HepG2 (cell line): ENCODE results near the gene COL9A3. TPM values are rescaled to one million over a fixed set of nuclear protein-coding genes. Genes with fewer than 3 reads are reported as not detected.
A peak's percentile ranks its signal among the peaks of the same experiment; 100 is the strongest.

Experiments
- ATF2 ChIP-seq: sonication (generic); formaldehyde crosslinking; IDR thresholded peaks from 2 replicates; pipeline ENCODE4 v1.4.0; 2020; ENCODE audit warnings: missing genetic modification reagents
- CCDC6 ChIP-seq: sonication (generic); formaldehyde crosslinking; IDR thresholded peaks from 2 replicates; pipeline ENCODE4 v1.8.1; 2022; ENCODE audit warnings: mild to moderate bottlenecking, missing genetic modification reagents, moderate library complexity
- CHD2 ChIP-seq: IDR thresholded peaks from 2 replicates; pipeline ENCODE4 v1.6.1; 2011; ENCODE audit warnings: low read depth, low read length, improper control_type of control experiment
- DNMT3B ChIP-seq: conservative IDR thresholded peaks from 2 replicates; pipeline ENCODE4 v1.6.1; 2016; ENCODE audit warnings: missing biosample characterization, control low read depth
- ESRRA ChIP-seq: sonication (generic); formaldehyde crosslinking; IDR thresholded peaks from 2 replicates; pipeline ENCODE4 v1.5.1; 2020; ENCODE audit warnings: mild to moderate bottlenecking, low read depth, missing genetic modification reagents
- HMG20B ChIP-seq: conservative IDR thresholded peaks from 2 replicates; pipeline ENCODE4 v1.6.1; 2016; ENCODE audit warnings: missing genetic modification reagents, missing compliant biosample characterization
- IKZF1 ChIP-seq: fragments of 450-650 bp; IDR thresholded peaks from 2 replicates; pipeline ENCODE4 v1.7.1; 2016
- IKZF4 ChIP-seq: sonication (generic); formaldehyde crosslinking; IDR thresholded peaks from 2 replicates; pipeline ENCODE4 v1.5.1; 2020; ENCODE audit warnings: borderline replicate concordance, mild to moderate bottlenecking, low read depth, missing genetic modification reagents; ENCODE audit errors: not compliant biosample characterization
- IKZF5 ChIP-seq: IDR thresholded peaks from 2 replicates; pipeline ENCODE4 v1.6.1; 2018; ENCODE audit warnings: missing genetic modification reagents, mild to moderate bottlenecking, missing compliant biosample characterization
- JUN ChIP-seq: sonication (generic); formaldehyde crosslinking; IDR thresholded peaks from 2 replicates; pipeline ENCODE4 v1.4.0; 2020; ENCODE audit warnings: mild to moderate bottlenecking, missing genetic modification reagents
- RARG ChIP-seq: sonication (generic); formaldehyde crosslinking; IDR thresholded peaks from 2 replicates; pipeline ENCODE4 v1.4.0; 2020; ENCODE audit warnings: low read depth, mild to moderate bottlenecking, missing genetic modification reagents
- SALL2 ChIP-seq: sonication (generic); formaldehyde crosslinking; IDR thresholded peaks from 2 replicates; pipeline ENCODE4 v1.8.1; 2023; ENCODE audit warnings: mild to moderate bottlenecking, missing genetic modification reagents, inconsistent platforms
- SNAI1 ChIP-seq: sonication (generic); formaldehyde crosslinking; IDR thresholded peaks from 2 replicates; pipeline ENCODE4 v1.5.0; 2020; ENCODE audit warnings: mild to moderate bottlenecking, missing genetic modification reagents, borderline replicate concordance
- SNAPC2 ChIP-seq: sonication (generic); formaldehyde crosslinking; IDR thresholded peaks from 2 replicates; pipeline ENCODE4 v1.8.1; 2022; ENCODE audit warnings: mild to moderate bottlenecking, missing genetic modification reagents
- TFDP1 ChIP-seq: IDR thresholded peaks from 2 replicates; pipeline ENCODE4 v1.6.1; 2016; ENCODE audit warnings: missing compliant biosample characterization, missing genetic modification reagents, borderline replicate concordance
- ZBTB37 ChIP-seq: sonication (generic); formaldehyde crosslinking; IDR thresholded peaks from 2 replicates; pipeline ENCODE4 v1.4.0; 2020; ENCODE audit warnings: mild to moderate bottlenecking, missing genetic modification reagents
- ZFP90 ChIP-seq: sonication (generic); formaldehyde crosslinking; IDR thresholded peaks from 2 replicates; pipeline ENCODE4 v1.8.0; 2022; ENCODE audit warnings: missing genetic modification reagents, mild to moderate bottlenecking, inconsistent platforms, borderline replicate concordance
- ZNF10 ChIP-seq: sonication (generic); formaldehyde crosslinking; IDR thresholded peaks from 2 replicates; pipeline ENCODE4 v1.4.0; 2020; ENCODE audit warnings: mild to moderate bottlenecking, low read depth, missing genetic modification reagents, borderline replicate concordance
- ZNF33B ChIP-seq: sonication (generic); formaldehyde crosslinking; IDR thresholded peaks from 2 replicates; pipeline ENCODE4 v1.5.1; 2020; ENCODE audit warnings: mild to moderate bottlenecking, missing genetic modification reagents
- ZNF619 ChIP-seq: sonication (generic); formaldehyde crosslinking; IDR thresholded peaks from 2 replicates; pipeline ENCODE4 v1.4.0; 2020; ENCODE audit warnings: mild to moderate bottlenecking, missing genetic modification reagents
- ZNF7 ChIP-seq: IDR thresholded peaks from 2 replicates; pipeline ENCODE4 v1.6.1; 2016; ENCODE audit warnings: missing biosample characterization, missing genetic modification reagents
- ZNF788 ChIP-seq: sonication (generic); formaldehyde crosslinking; IDR thresholded peaks from 2 replicates; pipeline ENCODE4 v1.5.0; 2020; ENCODE audit warnings: mild to moderate bottlenecking, missing genetic modification reagents, borderline replicate concordance
- ZNF883 ChIP-seq: sonication (generic); formaldehyde crosslinking; IDR thresholded peaks from 2 replicates; pipeline ENCODE4 v1.5.1; 2020; ENCODE audit warnings: mild to moderate bottlenecking, missing genetic modification reagents; ENCODE audit errors: not compliant biosample characterization
- ZSCAN20 ChIP-seq: sonication (generic); formaldehyde crosslinking; IDR thresholded peaks from 2 replicates; pipeline ENCODE4 v1.4.0; 2020; ENCODE audit warnings: missing genetic modification reagents, mild to moderate bottlenecking, borderline replicate concordance
- polyA plus RNA-seq, 8 experiments: library from polyadenylated mRNA; depleted of rRNA in 3 of 8; stranded (reverse) in 7 of 8; unstranded in 1 of 8; fragments of >200 nt; fragmentation: Illumina TruSeq in 4 of 8; extraction: Trizol in 4 of 8; gene quantifications; 2 replicates each; pipeline versions ENCODE4 v1.2.1 to v1.2.3, GENCODE V29; 2011 to 2016; ENCODE audit warnings: low read depth in 4 of 8, missing spikeins in 1 of 8, mixed read lengths in 1 of 8; ENCODE audit not compliant: insufficient read depth in 1 of 8
- total RNA-seq, 5 experiments: library from RNA; depleted of rRNA; stranded (reverse); fragments of >200 nt; fragmentation: Illumina TruSeq; extraction: Trizol; gene quantifications; 2 replicates each; pipeline ENCODE4 v1.2.3, GENCODE V29; 2016; ENCODE audit warnings: low read depth in 1 of 5

Gene COL9A3
- total and polyA plus RNA-seq, 2 of the 13 experiments (the other 11 are each of a cell fraction or from before 2014, with no cell fraction given): 155 to 204 TPM

- TF ChIP-seq ZNF33B (CRISPR knock-in tag) (peak; percentile 92; the same call in 1 of the 2 replicates), ZNF7 (CRISPR knock-in tag) (no peak), SNAI1 (no peak), IKZF4 (CRISPR knock-in tag) (peak; percentile 84), HMG20B (CRISPR knock-in tag) (peak; percentile 56; the same call in 1 of the 2 replicates), JUN (CRISPR knock-in tag) (no peak), ZFP90 (peak; percentile 57; the same call in 1 of the 2 replicates), ESRRA (CRISPR knock-in tag) (no peak; the same call in 1 of the 2 replicates), DNMT3B (no peak), ZNF788 (peak; percentile 84; the same call in 1 of the 2 replicates), SALL2 (peak; percentile 77; the same call in 1 of the 2 replicates), TFDP1 (CRISPR knock-in tag) (peak; percentile 79; the same call in 1 of the 2 replicates), IKZF1 (no peak), ATF2 (CRISPR knock-in tag) (peak; percentile 72; the same call in 1 of the 2 replicates), SNAPC2 (CRISPR knock-in tag) (no peak), ZBTB37 (CRISPR knock-in tag) (no peak), IKZF5 (CRISPR knock-in tag) (peak; percentile 49; the same call in 1 of the 2 replicates), CHD2 (no peak), CCDC6 (CRISPR knock-in tag) (no peak), RARG (CRISPR knock-in tag) (no peak), ZSCAN20 (no peak), ZNF883 (peak; percentile 82), ZNF10 (no peak), ZNF619 (CRISPR knock-in tag) (peak; percentile 49)
Measured at GRCh38 chr20:62791301-62792181, 25.3 kb upstream of the COL9A3 start (continued).
